A673 (cell line): ENCODE data around the gene TNFAIP6. TPM values are rescaled to one million over a fixed set of nuclear protein-coding genes. Genes with fewer than 3 reads are reported as not detected.

Experiments used
- BruUV-seq: library from RNA; stranded (reverse); fragments of 400-500 nt; replicated peaks from 2 replicates; lab custom pipeline; 2021; lab: Mats Ljungman, UMichigan
- CTCF ChIA-PET: fragments of 300-600 bp; sonication (Branson Sonifier 250); formaldehyde crosslinking; loops from one replicate; lab custom pipeline; 2022; ENCODE audit warnings: antibody characterized with exemption; lab: Charles Lee
- POLR2A ChIA-PET: fragments of 300-600 bp; sonication (Branson Sonifier 250); formaldehyde crosslinking; loops from one replicate; lab custom pipeline; 2022; ENCODE audit warnings: antibody characterized with exemption; ENCODE audit not compliant: low non-redundant PET; lab: Charles Lee
- DNase-seq: peaks from one replicate; pipeline ENCODE4 v3.0.0-alpha.2; 2015; ENCODE audit warnings: low spot score
- H3K27ac ChIP-seq: fragments of 200-600 bp; sonication (generic); 2 replicates; pipeline ENCODE4 v1.5.1; 2016; ENCODE audit warnings: mixed run types, low read depth, mild to moderate bottlenecking, mixed read lengths, antibody characterized with exemption, low read length; ENCODE audit not compliant: poor library complexity, severe bottlenecking
- H3K27me3 ChIP-seq: fragments of 200-600 bp; sonication (generic); replicated peaks from 2 replicates; pipeline ENCODE4 v1.6.1; 2017; ENCODE audit warnings: mixed run types, low read depth, mild to moderate bottlenecking, mixed read lengths, antibody characterized with exemption, low read length; ENCODE audit not compliant: insufficient read depth, poor library complexity
- H3K36me3 ChIP-seq: fragments of 200-600 bp; sonication (generic); 2 replicates; pipeline ENCODE4 v1.6.1; 2016; ENCODE audit warnings: mixed run types, mild to moderate bottlenecking, mixed read lengths, antibody characterized with exemption, low read length; ENCODE audit not compliant: insufficient read depth, poor library complexity, severe bottlenecking
- H3K4me1 ChIP-seq: fragments of 200-600 bp; sonication (generic); 2 replicates; pipeline ENCODE4 v1.6.1; 2017; ENCODE audit warnings: mixed run types, mild to moderate bottlenecking, mixed read lengths, antibody characterized with exemption, low read length; ENCODE audit not compliant: insufficient read depth, poor library complexity, severe bottlenecking
- H3K4me3 ChIP-seq: fragments of 200-600 bp; sonication (generic); 2 replicates; pipeline ENCODE4 v1.5.1; 2016; ENCODE audit warnings: low read depth, mixed run types, mild to moderate bottlenecking, mixed read lengths, low read length; ENCODE audit not compliant: poor library complexity, severe bottlenecking
- H3K9me3 ChIP-seq: fragments of 200-600 bp; sonication (generic); 2 replicates; pipeline ENCODE4 v1.6.1; 2016; ENCODE audit warnings: mixed run types, low read depth, mild to moderate bottlenecking, mixed read lengths, antibody characterized with exemption, low read length; ENCODE audit not compliant: poor library complexity, severe bottlenecking
- EZH2 ChIP-seq: fragments of 200-600 bp; sonication (generic); IDR thresholded peaks from 2 replicates; pipeline ENCODE4 v1.6.1; 2017; ENCODE audit warnings: borderline replicate concordance, low read depth, mild to moderate bottlenecking, mixed read lengths, antibody characterized with exemption, low read length; ENCODE audit not compliant: poor library complexity, severe bottlenecking
- intact Hi-C: fragments of 100-400 bp; cut with micrococcal nuclease; formaldehyde crosslinking; loops from one replicate; pipeline ENCODE4 v1.10.0; 2022; ENCODE audit not compliant: unreplicated experiment
- total RNA-seq: library from RNA; stranded (reverse); gene quantifications from 2 replicates; pipeline ENCODE4 v1.2.3, GENCODE V29; 2021
- TF ChIP-seq, protein P1 (sequence below): fragments of 300-800, 200-600 bp; sonication (generic); conservative IDR thresholded peaks from 2 replicates; pipeline ENCODE4 v1.5.1; 2017; ENCODE audit warnings: low read depth, mild to moderate bottlenecking, antibody characterized with exemption, low read length, moderate library complexity, mixed read lengths

The TNFAIP6 gene
- total RNA-seq, 1 experiment from 2014 or later: 123 TPM

DNA sequence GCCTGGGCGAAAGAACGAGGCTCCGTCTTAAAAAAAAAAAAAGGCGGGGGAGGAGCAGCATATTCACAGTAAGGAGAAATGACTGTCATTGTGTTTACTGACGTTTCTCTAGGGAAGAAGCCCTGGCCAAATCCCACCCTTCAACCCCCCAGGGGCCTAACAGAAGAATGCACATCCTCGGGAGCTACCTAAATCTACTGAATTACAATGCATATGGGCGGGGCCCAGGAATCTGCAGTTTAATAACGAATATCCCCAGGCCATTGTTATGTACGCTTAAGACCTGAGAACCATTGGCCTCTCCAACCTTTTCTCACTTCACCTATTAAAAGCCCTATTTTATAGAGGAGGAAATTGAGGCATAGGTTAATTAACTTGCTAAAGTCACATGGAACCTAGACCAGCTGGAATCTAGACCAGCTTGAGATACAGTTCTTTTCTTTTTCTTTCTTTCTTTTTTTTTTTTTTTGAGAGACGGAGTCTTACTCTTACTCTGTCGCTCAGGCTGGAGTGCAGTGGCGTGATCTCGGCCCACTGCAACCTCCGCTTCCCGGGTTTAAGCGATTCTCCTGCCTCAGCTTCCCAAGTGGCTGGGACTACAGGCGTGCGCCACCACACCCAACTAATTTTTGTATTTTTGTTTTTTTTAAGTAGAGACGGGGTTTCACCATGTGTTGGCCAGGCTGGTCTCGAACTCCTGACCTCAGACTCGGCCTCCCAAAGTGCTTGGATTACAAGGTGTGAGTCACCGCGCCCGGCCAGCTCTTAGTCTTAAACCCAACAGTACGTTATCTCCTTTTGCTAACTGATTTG lies 51.6 kb downstream of the TNFAIP6 start:
- intact Hi-C loops: no loop called here
- ChIA-PET POLR2A (no interaction called here), CTCF (no interaction called here)
- H3K36me3 ChIP-seq: peaks cover 29% of the 10 kb centered on the region
- no peaks in the 10 kb centered on the region for H3K27me3 ChIP-seq
- no peaks in the 10 kb centered on the region for H3K9me3 ChIP-seq
- H3K27ac ChIP-seq: peak overlapping the region; percentile 95
- DNase-seq: no peak
- no TSS peak for BruUV-seq
- peaks cover 7% of the 10 kb centered on the region for H3K4me1 ChIP-seq
- no peak for TF ChIP-seq EZH2
- TF ChIP-seq, protein P1, sequence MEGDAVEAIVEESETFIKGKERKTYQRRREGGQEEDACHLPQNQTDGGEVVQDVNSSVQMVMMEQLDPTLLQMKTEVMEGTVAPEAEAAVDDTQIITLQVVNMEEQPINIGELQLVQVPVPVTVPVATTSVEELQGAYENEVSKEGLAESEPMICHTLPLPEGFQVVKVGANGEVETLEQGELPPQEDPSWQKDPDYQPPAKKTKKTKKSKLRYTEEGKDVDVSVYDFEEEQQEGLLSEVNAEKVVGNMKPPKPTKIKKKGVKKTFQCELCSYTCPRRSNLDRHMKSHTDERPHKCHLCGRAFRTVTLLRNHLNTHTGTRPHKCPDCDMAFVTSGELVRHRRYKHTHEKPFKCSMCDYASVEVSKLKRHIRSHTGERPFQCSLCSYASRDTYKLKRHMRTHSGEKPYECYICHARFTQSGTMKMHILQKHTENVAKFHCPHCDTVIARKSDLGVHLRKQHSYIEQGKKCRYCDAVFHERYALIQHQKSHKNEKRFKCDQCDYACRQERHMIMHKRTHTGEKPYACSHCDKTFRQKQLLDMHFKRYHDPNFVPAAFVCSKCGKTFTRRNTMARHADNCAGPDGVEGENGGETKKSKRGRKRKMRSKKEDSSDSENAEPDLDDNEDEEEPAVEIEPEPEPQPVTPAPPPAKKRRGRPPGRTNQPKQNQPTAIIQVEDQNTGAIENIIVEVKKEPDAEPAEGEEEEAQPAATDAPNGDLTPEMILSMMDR: no peak
- H3K4me3 ChIP-seq: peak overlapping the region; percentile 90

DNA sequence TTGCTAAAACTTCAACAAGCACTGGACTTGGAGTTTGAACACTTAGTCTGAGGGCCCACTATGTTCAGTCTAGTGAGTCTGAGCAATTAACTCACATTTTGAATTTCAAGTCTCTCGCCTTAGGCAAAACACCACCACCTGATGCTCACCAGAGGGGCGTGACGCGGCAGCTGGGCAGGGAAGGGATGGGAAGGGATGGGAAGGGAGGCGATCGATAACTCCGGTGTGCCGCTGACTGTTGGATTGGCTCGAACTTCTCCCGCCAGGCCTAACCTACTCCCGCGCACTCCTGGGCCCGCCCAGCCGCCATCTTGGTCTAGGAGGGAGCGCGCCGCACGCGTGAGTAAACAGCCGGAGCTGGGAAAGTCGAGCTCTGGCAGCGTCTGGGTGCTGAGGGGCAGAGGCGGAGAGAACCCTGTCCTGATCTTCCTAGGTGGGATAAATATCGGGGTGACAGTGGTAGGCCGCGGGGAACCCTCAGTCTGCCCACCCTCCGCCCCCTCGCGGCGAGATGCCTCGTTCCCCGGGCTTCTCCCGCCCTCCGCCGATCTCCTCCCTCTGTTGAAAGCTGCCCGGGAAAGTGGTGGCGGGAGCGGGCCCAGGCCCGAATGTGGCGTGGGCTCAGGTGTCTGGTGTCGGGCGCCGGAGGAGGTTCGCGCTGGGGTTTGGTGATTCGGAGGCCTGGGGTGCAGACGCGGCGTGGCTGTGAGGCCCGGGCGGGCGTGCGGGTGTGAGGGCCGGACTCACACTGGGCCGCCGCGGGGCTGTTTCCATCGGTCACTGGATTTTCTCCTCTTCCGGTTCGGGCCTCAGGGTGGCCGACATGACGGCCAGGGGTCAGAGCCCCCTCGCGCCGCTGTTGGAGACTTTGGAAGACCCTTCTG lies 52.5 kb downstream of the TNFAIP6 start, which contains the start of gene RIF1:
RIF1 (plus strand) TSS at position 302 of the 884 bp plus-strand sequence; CDS start at position 824, 522 bp downstream.
- peak; percentile 98 for DNase-seq
- Histone ChIP-seq H3K4me1 (peaks cover 7% of the 10 kb centered on the region), H3K4me3 (peak within 1 kb of the TSS; percentile 90), H3K9me3 (no peaks in the 10 kb centered on the region), H3K27ac (peak within 1 kb of the TSS; percentile 95), H3K36me3 (peaks cover 38% of the 10 kb centered on the region), H3K27me3 (no peaks in the 10 kb centered on the region)
- no TSS peak for BruUV-seq
- intact Hi-C loops: loop anchor here (5.0 kb wide), 1 partner anchor 52 kb away; no protein-coding TSS in a partner anchor
- CTCF ChIA-PET: interaction anchor here (0.6 kb wide), 7 partner anchors 18 to 1295 kb away, joined by 3 to 17 read pairs (median 5); no protein-coding TSS in a partner anchor
- TF ChIP-seq EZH2: no peak
- TF ChIP-seq, protein P1: peak; percentile 77
- POLR2A ChIA-PET: interaction anchor here (0.6 to 0.8 kb wide), 2 partner anchors 46 to 75 kb away, joined by 3 to 4 read pairs; no protein-coding TSS in a partner anchor

DNA sequence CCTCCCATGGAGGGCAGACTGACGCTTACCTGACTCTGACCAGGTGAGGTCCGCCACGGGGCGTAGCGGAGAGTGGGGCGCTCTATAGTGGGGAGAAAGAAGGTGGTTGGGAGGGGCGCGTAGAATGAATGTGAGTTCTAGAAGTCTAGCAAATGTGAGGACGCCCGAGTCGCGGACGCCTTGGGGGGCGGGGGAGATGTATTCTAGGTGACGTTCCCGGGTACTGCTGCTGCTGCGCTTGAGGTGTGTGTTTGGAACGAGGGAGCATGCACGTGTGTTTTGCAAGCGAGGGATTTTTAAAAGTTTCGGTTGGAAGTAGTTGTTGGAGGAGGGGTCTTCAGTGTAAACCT lies 53.1 kb downstream of the TNFAIP6 start:
- H3K4me1 ChIP-seq: peaks cover 7% of the 10 kb centered on the region
- DNase-seq: peak; percentile 59
- POLR2A ChIA-PET: interaction anchor here (0.6 kb wide), 1 partner anchor 75 kb away, joined by 4 read pairs; no protein-coding TSS in a partner anchor
- peak overlapping the region; percentile 95 for H3K27ac ChIP-seq
- no peaks in the 10 kb centered on the region for H3K27me3 ChIP-seq
- CTCF ChIA-PET: interaction anchor here (0.6 kb wide), 7 partner anchors 17 to 1296 kb away, joined by 3 to 17 read pairs (median 5); no protein-coding TSS in a partner anchor
- no peak for TF ChIP-seq EZH2
- TF ChIP-seq, protein P1: no peak
- no TSS peak for BruUV-seq
- intact Hi-C loops: loop anchor here (5.0 kb wide), 1 partner anchor 52 kb away; no protein-coding TSS in a partner anchor
- H3K4me3 ChIP-seq: peak overlapping the region; percentile 90
- H3K36me3 ChIP-seq: peaks cover 43% of the 10 kb centered on the region
- H3K9me3 ChIP-seq: no peaks in the 10 kb centered on the region
